Mammary epithelial cell (primary cell): Measurements from ENCODE around the gene CST7.

Experiments
- EZH2 ChIP-seq: IDR thresholded peaks from 2 replicates; pipeline ENCODE4 v1.6.1; 2012; ENCODE audit warnings: low read length, inconsistent platforms, borderline replicate concordance
- TF ChIP-seq, protein P1 (sequence below), 2 donors: IDR thresholded peaks in 1 of 2; conservative IDR thresholded peaks in 1 of 2; 2 replicates each; pipeline ENCODE4 v1.5.1; 2011 to 2012; ENCODE audit warnings: inconsistent platforms in 2 of 2, low read length in 2 of 2, mild to moderate bottlenecking in 2 of 2, control low read depth in 1 of 2, low read depth in 1 of 2; ENCODE audit not compliant: insufficient read depth in 1 of 2; ENCODE audit errors: extremely low read depth in 1 of 2

DNA sequence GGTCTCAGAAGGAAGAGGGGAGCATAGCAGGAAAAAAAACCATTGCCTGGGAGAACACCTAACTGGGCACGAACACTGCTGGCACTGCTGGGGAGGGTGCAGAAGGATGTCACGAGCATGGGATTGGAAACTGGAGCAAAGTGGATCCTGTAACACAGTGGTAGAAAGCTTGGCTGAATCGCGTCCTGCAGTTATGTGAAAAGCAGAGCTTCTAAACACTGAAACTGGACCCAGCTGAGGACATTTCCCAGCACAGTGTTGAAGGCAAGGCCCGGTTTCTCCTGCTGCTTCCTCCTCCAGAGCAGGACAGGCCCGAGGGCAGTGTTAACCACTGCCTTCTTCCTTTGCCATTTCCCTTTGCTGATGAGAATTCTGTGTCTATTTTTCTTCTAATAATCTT, 36.7 kb downstream of the CST7 start:
- TF ChIP-seq, protein P1, sequence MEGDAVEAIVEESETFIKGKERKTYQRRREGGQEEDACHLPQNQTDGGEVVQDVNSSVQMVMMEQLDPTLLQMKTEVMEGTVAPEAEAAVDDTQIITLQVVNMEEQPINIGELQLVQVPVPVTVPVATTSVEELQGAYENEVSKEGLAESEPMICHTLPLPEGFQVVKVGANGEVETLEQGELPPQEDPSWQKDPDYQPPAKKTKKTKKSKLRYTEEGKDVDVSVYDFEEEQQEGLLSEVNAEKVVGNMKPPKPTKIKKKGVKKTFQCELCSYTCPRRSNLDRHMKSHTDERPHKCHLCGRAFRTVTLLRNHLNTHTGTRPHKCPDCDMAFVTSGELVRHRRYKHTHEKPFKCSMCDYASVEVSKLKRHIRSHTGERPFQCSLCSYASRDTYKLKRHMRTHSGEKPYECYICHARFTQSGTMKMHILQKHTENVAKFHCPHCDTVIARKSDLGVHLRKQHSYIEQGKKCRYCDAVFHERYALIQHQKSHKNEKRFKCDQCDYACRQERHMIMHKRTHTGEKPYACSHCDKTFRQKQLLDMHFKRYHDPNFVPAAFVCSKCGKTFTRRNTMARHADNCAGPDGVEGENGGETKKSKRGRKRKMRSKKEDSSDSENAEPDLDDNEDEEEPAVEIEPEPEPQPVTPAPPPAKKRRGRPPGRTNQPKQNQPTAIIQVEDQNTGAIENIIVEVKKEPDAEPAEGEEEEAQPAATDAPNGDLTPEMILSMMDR (conservative IDR thresholded peaks at IDR 0.05 in 1 of 2, IDR thresholded peaks at IDR 0.05 in 1 of 2; ENCODE audit: extremely low read depth in 1 of 2, insufficient read depth in 1 of 2, low read depth in 1 of 2, low read length in 2 of 2): no peak
- TF ChIP-seq EZH2: no peak
